Left colon (tissue), 2 donors: ENCODE data around the gene SLC7A1. TPM values are rescaled to one million over a fixed set of nuclear protein-coding genes. Genes with fewer than 3 reads are reported as not detected.

ENCODE experiments used
- ATAC-seq: fragments of 200-7000 bp; cut with Tn5 transposase; one replicate; pipeline ENCODE4 v1.9.1; 2020; ENCODE audit warnings: mild to moderate bottlenecking, moderate library complexity
- DNase-seq, 2 donors: peaks; one replicate each; pipeline ENCODE4 v3.0.0-alpha.2; 2020
- intact Hi-C, 2 donors: fragments of 100-400 bp; cut with DNase I in 1 of 2; cut with micrococcal nuclease in 1 of 2; formaldehyde crosslinking; loops; one replicate each; pipeline versions ENCODE4 v1.11.2 to v1.14.0; 2022; cut with DNase I, micrococcal nuclease
- total RNA-seq, 2 donors: library from RNA; stranded (reverse); fragmentation: NEBNext Ultra II Directional; extraction: Animal tissue kit (Norgen Biotek cat#: 25700); gene quantifications; one replicate each; pipeline ENCODE4 v1.2.1, GENCODE V29; 2021
- donor health status: DM: no; HTN: no; CAD: no.
- donor health status: DM: yes; HTN: yes; CAD: no.

SLC7A1 gene
- total RNA-seq, 2 donors from 2014 or later = 39.9 to 56.9 TPM

DNA sequence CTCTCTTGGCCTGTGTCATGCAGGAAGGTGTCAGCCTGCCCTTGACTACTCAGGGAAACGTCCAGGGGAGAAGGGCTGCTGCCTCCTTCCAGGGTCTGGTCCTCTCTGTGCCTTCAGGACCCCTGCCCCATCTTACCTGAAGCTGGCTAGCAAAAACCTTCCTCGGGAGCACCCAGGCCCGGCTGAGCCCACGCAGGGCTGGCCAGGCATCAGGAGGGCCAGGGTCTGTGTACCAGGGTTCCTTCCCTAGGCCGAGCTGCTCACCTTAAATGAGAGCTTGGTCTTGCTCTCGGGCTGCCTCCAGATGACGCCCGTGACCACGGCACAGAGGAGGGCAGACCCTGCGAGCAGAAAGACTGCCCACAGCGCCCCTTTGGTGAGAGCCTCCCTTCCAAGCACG is 78.6 kb downstream of the SLC7A1 start:
- DNase-seq = no peak
- intact Hi-C loops = no loop called here
- ATAC-seq = no peak

DNA sequence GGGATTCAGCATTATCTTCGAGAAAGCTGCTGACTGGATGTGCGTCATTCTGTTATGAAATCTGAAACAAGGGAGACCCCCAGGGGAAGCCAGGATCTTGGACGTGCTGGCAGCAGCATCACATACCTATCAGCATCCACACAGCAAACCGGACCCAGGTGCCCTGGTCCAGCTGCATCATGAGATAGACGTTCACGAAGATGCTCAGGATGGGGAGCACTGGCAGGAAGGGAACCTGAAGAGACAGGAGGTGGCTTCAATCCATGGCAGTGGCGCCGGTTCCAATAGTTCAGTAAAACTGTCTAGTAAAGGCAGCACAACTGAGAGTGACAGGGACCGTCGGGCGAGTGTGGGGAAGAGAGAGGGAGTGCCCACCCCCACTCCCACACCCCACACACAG is 79.5 kb downstream of the SLC7A1 start:
- no peak for ATAC-seq
- no peak for DNase-seq
- intact Hi-C loops = no loop called here

DNA sequence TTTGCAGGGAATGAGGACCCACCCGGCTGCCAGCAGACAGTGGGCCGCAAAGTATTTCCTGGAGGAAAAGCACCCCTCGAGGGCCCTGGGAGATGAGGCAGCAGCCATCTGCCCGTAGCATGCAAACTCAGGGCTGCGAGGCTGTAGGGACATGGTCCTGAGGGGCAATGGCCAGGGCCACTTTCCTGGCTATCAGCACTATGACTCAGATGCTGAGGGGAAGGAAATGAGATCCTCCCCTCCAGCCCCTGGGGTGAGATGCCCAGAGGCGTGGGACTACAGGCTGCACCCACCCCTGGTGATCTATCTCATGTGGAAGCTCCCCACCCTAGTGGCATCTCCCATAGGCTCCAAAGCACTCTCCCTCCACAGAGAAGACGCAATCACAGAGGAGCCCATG is 80.1 kb downstream of the SLC7A1 start:
- ATAC-seq = no peak
- no peak for DNase-seq
- intact Hi-C loops = no loop called here

DNA sequence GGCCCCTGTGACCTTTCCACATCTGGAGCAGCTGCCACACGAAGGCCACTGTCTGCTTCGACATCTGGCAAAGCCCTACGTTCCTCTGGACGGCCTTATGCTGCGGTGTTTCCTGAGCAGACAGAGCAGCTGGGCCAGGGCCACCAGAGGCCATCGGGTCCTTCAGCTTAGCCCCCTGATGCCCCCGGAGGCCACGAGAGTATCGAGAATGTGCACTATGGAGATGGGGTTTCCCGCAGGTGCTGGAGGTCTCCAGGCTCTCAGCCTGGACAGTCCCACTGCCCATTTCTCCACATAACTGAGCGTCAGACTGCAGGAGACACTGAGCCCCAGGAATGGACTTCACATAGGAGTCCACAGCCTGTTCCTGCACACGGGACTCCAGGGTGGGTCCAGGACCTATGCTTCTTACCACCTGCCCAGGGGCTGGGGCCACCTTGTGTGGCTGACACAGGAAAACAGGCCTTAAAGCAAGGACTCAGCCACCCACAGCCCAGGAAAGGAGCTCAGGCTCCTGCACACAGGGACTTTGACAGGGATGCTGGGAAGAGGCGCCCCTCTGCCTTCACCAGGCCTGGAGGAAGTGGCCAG is 80.7 kb downstream of the SLC7A1 start:
- intact Hi-C loops = no loop called here
- no peak for ATAC-seq
- no peak for DNase-seq

DNA sequence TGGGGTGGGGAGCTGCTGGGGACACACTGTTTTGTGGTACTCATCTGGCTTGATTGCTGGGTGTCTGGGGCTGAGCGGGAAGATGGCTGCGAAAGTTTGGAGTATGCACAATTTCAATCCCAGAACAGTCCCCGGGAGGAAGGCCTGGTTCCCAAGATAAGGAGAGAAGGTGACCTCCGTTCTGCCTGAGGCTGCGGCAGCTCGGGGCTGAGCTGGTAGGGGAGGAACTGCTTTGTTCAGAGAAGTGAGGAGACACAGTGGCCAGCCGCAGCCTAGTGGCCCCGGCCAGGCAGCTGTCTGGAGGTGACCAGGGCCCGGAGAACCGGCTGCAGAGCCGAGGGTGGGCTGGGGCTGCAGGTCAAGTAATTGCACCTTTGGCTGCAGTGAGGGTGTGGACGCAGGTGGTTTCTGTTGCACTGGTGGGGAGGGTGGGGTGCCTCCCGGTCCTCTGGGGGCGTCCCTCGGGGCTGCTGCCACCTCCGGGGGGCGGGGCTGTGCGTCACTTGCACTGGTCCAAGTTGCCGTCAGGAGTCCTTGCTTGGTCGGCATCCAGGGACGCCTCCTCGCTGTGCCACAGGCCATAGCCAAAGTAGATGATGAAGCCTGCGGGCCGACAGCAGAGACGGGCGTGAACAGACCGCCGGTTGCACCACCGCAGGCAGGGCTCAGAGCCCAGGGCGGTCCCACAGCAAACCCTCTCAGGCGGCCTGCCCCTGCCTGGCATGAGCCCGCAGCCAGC is 81.3 kb downstream of the SLC7A1 start:
- no peak for ATAC-seq
- no peak for DNase-seq
- intact Hi-C loops = no loop called here

DNA sequence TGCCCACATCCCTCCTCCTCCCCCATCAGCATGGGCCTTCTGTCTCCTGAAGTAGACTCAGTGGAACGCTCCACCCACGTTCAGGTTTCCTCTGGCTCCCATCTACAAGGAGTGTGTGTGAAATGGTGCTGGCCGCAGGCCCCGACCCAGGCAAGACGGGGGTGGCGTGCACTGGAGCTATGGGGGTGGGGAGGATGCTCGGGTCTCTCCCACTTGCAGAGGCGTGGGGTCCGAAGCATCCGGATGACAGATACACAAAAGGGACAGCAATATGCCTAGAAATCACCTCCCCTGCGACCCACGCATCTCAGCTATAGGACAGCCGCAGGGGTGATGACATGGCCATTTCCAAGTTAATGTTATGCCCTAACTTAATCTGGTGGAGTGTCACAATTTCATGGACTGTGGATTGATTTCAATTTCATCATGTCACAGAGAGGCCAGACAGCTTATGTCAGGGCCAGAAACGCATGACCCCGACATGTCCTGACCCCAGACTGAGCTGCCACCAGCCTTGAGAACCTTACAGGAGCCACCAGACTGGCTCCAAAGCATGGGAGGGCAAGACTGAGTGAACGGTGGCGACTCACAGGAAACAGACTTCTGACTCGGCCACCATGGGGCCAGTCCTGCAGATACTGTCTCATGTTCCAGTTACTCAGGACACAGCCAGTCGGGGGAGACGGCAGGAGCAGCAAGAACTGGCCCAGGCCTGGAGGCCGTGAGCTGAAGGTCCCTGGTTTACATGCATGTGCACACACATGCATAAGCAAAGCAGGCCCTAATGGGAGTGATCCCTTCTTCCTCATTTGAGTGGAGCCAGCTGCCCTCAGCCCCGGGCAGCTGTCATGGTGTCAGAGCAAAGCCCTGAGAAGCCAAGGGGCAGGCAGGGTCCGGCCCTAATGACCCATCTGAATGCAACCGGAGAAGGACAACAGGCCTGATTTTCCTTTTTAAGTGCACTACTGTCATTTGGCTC is 82.2 kb downstream of the SLC7A1 start:
- intact Hi-C loops = no loop called here
- DNase-seq = no peak
- no peak for ATAC-seq

DNA sequence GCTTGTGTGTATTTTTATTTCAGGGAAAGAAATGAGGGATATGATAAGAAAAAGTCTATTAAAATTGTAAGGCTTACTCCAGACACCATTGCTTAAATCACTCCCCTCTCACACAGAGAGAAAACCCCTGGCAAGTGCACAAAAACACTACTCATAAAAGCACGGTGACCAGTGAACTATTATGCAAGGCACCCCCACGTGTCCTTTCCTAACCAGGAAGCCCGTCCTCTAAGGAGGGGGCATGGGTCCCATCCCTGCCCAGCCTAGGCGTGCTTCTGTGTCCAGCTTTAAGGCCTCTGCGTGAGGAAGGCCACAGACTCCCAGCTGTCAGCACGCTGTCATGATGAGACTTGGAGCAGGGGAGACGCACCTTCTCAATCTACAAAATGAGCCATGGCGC is 83.5 kb downstream of the SLC7A1 start:
- intact Hi-C loops = no loop called here
- DNase-seq = no peak
- ATAC-seq = no peak

DNA sequence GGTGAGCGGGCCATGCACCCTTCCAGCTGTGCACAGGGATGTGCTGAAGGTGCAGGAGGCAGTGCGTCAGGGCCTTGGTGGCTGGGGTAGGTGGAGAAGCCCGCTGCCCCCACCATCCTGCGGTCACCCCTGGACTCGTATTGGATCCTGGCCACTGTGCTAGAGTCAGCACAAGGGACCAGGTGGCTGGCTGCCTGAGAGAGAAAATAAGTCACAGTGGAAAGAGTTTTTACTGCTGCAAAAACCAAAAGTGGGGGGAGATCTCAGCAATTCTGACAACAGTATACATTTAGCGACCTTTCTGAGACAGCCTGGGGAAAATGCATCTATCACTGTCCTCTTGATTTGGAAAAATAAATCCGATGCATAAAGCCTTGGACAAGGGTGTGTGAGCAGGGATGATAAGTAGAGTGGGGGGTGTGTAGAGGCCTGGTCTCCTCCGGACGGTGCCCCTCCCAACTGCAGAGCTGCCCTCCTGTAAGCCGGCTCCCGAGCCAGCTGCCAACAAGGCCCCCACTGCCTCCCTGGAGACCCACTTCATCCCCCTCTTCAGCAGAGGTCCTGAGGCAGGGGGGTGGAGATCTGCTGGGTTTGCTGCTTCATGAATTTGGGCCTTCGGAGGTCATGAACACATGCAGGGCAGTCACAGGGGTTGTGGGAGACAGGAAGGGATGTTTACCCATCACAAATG is 84.2 kb downstream of the SLC7A1 start:
- intact Hi-C loops = no loop called here
- DNase-seq = no peak
- ATAC-seq = no peak

DNA sequence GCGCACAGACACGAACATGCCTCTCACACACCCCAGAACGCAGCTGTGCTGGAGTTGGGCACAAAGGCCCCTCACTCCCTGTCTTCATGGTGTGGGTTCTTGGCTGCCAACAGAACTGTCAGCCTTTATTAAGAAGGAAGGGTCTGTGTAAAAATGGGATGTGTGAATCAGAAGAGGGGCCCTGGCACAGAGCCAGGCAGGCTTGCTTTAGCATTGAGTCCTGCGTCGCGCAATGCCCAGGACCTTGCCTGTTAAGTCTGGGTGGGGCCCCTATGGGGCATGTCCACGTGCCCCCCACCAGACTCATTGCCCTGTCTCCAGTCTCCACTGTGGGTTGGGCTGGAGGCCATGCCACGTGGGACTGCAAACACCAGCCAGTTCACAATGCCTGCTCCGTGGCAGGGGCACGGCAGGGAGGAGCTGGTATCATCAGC is 84.8 kb downstream of the SLC7A1 start:
- no peak for ATAC-seq
- intact Hi-C loops = no loop called here
- no peak for DNase-seq

DNA sequence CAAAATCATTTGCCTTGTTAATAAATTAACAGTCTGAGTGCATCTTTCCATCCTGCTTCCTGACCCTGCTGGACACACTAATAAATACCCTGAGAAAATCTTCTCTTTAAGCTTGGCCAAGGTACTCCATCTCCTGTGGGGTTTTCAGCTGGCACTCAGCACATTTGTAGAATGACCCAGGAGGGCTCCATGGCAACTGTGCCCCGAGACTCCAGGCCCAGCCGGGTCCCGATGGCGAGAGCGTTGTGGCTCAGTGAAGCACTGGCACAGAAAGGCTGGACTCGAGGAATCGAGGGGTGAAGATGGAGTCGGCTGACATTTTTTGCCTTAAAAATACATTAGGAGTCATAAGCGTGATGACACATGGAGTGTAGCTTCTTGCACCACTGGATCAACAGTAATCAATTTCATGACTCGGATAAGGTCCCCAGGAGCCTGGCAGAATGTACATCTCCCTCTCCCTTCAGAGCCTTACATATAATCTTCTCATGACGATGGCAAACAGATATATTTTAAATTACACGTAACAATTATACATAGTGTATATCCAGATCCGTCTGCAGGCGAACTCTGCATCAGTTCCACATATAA is 85.4 kb downstream of the SLC7A1 start:
- no peak for ATAC-seq
- DNase-seq = no peak
- intact Hi-C loops = loop anchor here in 1 of 2 donors (5.0 to 10.0 kb wide), 2 partner anchors 195 to 602 kb away; no protein-coding TSS in a partner anchor

DNA sequence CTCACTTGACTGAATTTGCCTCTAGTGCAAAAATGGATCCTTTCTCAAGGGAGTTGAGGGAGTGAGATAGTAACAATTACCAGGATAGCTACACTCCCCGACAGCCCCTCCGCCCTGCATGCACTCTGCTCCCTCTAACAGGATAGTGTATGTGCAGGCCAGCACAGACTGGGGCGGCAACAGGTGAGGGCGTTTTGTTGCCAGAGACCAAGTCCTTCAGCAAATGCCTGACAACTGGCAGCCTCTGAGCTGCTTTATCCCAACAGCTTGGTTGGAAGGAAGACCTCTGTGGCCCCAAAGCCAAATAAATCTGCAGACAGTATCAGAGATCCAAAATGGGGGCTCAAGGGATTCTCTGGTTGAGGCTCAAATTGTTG is 86.6 kb downstream of the SLC7A1 start:
- DNase-seq (no peak), ATAC-seq (peak; percentile 38)
- intact Hi-C loops = loop anchor here in 1 of 2 donors (5.0 to 10.0 kb wide), 2 partner anchors 196 to 603 kb away; no protein-coding TSS in a partner anchor

DNA sequence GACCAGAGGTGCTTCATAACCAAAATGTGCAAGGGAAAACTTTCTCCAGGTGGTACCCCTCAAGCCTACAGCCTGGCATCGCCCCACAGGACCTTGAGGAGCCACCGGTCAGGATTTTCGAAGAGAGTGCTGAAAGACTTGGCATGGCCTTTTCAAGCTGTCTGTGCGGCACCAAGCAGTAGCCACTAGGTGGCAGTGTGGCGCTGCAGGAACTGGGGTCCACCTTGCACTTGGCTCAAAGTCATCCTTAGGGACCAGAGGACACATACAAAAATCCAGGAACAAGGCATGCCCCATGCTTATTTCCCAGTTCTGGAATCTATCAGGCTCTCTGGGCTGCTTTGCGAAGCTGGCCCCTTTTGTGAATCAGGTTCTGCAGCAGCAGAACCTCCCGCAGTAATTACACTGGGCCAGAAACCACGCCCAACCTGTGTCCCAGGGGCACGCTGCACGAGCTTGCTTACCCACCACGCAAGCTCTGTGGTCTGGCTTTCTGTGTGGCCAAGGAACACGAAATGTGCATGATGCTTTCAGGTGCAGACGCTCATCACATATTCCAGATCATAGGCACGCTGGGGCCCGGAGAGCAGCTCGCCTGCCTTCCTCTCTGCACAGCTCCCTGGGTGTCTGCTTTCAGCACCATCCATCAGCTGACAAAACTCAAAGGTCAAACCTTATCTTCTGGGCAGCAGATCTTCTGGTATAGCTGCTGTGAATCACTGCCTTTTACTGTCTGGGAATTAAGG is 87.2 kb downstream of the SLC7A1 start:
- DNase-seq (peak; percentile 68 to 87), ATAC-seq (peak; percentile 90)
- intact Hi-C loops = loop anchor here in 1 of 2 donors (5.0 to 10.0 kb wide), 2 partner anchors 196 to 604 kb away; no protein-coding TSS in a partner anchor

DNA sequence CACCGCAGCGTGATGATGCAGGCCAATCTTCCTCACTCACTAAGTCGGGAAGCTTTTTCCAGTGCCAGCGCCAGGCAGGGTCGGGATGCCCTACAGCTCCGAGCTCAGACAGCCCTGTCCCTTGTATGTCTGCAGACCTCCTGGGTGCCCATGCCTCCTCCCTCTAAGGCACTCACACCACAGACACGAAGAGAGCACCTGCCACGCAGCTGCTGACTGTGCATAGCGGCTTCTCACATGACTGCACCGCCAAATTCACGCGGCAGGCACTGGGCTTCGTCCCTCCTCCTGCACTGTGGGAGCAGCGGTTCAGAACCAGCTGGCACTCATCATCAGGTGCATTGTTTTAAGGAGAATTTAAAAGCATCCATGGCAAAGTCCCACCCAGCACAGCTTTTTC is 88.1 kb downstream of the SLC7A1 start:
- no peak for DNase-seq
- intact Hi-C loops = loop anchor here in 1 of 2 donors (5.0 to 10.0 kb wide), 2 partner anchors 197 to 605 kb away; no protein-coding TSS in a partner anchor
- ATAC-seq = no peak

DNA sequence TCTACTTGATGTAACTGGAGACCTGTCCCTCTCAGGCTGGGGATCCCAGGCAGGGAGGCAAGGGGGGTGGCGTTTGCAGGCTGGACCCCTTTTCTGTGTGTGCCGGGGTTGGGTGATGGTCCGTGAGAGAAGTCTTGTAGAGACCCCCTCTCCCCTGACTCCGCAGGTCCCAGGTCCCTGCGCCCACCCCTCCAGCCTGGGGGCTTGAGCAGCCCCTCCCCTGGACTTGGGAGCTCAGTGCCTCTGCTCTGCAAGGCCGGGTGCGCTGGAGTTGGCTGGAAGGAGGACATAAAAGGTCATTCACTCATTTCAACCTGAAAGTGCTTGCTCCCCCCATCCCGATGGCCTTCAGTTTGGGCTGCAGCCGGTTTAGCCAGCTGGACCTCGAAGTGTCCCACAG is 89.5 kb downstream of the SLC7A1 start:
- no peak for ATAC-seq
- no peak for DNase-seq
- intact Hi-C loops = loop anchor here in 1 of 2 donors (5.0 to 10.0 kb wide), 2 partner anchors 199 to 606 kb away; no protein-coding TSS in a partner anchor

DNA sequence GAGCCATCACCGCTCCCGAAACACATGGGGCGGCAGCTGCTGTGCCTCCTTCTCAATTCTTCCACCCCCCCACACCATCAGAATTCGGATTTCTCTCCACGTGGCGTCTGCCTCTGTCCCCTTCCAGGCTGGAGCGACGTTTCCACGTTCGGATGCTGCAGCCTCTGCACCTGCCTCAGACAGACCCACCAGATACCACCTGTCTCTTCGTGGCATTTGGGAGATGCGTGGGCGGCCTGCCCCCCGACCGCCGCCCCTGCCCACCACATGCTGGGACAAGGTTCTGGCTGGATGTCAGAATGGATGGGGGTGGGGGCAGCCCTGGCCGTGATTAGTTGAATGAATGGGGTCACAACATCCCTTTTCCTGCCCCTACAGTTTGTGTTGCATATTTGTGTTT is 90.0 kb downstream of the SLC7A1 start:
- intact Hi-C loops = loop anchor here in 1 of 2 donors (5.0 to 10.0 kb wide), 2 partner anchors 199 to 607 kb away; no protein-coding TSS in a partner anchor
- no peak for ATAC-seq
- DNase-seq = no peak

DNA sequence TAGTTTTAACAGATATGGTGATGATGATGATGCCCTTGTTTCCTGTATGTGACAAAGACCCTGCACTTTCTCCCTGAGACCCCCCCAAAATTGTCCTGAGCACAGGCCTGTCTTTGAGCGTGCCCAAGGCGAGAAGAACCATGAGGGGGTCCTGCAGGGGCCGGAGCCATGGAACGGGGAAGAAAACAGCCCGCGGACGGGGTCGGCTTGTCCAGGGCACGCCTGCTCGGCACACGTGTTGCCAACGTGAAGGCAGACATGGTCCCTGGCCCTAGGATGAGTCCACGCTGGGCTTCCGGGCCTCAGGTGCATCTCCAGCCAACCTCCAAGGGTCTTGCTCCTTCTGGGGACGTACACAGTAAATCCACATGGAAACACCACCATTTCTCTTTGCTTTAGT is 90.8 kb downstream of the SLC7A1 start:
- no peak for DNase-seq
- intact Hi-C loops = loop anchor here in 1 of 2 donors (5.0 to 10.0 kb wide), 2 partner anchors 200 to 608 kb away; no protein-coding TSS in a partner anchor

More for the DNA sequence above, 90.8 kb downstream of the SLC7A1 start:
- no peak for ATAC-seq
